ENCODE data around the gene FLT4.

- no peak for TF ChIP-seq FOSL2 (IDR thresholded peaks at IDR 0.05)
- no peak for TF ChIP-seq FOSL2 (CRISPR knock-in tag; IDR thresholded peaks at IDR 0.05)
- no peak for TF ChIP-seq CTCF (IDR thresholded peaks at IDR 0.05)
- TF ChIP-seq RARB (CRISPR knock-in tag; IDR thresholded peaks at IDR 0.05): no peak
Observed at GRCh38 chr5:180557217-180557809, 92.1 kb downstream of the FLT4 start.

Data from A549 (cell line).